Measurements from ENCODE around the gene CABLES2. TPM values are rescaled to one million over a fixed set of nuclear protein-coding genes. Genes with fewer than 3 reads are reported as not detected.

CABLES2 gene
- polyA plus RNA-seq, 3 donors = 8.4 to 13.7 (median 9.4) TPM

- DNase-seq (ENCODE audit: extremely low read depth in 1 of 11, low read depth in 9 of 11, low spot score in 4 of 11) = no peak
These were observed 59.6 kb downstream of the CABLES2 start for GRCh38 chr20:62347445-62347844.

- no peak for DNase-seq (ENCODE audit: extremely low read depth in 1 of 11, low read depth in 9 of 11, low spot score in 4 of 11)
These were observed 60.0 kb downstream of the CABLES2 start for GRCh38 chr20:62347151-62347404.

GRCh38 chr20:62346398-62347150 lies 60.5 kb downstream of the CABLES2 start:
- no peak for DNase-seq (ENCODE audit: extremely low read depth in 1 of 11, low read depth in 9 of 11, low spot score in 4 of 11)

GRCh38 chr20:62345681-62346370 lies 61.3 kb downstream of the CABLES2 start:
- DNase-seq (ENCODE audit: extremely low read depth in 1 of 11, low read depth in 9 of 11, low spot score in 4 of 11) = no peak

DNA sequence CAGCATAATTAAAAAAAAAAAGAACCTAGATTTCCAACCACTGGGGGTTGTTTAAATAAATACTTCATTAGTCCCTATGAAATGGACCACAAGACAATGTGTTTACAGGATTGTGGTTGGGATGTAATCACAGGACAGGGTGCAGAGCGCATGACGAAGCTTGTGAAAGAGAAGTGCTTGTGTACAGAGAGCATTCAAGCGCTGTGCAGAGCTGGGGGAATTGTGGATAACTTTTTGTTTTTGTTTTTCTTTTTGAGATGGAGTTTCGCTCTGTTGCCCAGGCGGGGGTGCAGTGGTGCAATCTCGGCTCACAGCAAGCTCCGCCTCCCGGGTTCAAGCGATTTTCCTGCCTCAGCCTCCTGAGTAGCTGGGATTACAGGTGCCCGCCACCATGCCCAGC lies 62.3 kb downstream of the CABLES2 start:
- DNase-seq (ENCODE audit: extremely low read depth in 1 of 11, low read depth in 9 of 11, low spot score in 4 of 11) = no peak

- no peak for DNase-seq (ENCODE audit: extremely low read depth in 1 of 11, low read depth in 9 of 11, low spot score in 4 of 11)
These were observed 63.0 kb downstream of the CABLES2 start for GRCh38 chr20:62344092-62344491.

DNA sequence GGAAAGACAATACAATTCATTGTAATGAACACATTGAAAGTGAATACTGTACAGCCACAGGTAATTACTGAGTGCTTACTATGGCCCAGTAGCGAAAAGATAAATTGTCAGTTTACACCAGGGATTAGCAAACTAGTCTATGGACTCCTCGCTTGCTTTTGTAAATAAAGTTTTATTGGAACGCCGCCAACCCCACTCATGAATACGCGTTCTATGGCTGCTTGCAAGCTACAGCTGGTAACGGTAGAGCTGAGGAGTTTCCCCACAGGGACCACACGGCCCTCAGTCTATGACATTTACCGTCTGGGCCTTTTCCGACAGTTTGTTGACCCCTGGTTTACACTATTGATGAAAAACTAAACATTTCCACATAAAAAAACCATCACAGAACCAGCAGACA lies 64.2 kb downstream of the CABLES2 start:
- no peak for DNase-seq (ENCODE audit: extremely low read depth in 1 of 11, low read depth in 9 of 11, low spot score in 4 of 11)

DNA sequence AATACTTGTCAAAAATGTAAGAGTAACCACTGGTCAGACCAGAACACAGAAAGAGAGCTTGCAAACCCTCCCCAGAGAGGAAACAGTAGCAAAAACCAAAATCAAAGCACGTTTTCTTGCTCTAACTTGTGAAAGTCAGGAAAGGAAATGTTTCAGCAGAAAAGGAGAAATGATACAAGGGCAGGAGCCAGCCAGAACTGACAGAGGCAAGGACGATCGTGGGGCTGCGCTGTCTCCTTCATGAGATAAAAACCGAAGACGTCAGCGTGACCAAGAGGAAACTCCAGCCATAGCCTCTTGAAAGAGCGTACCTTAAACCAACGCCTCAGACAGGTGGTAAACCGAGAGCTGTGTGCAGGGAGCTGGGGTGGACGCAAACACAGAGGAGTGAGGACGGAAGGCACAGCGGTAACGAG lies 67.4 kb downstream of the CABLES2 start:
- no peak for DNase-seq (ENCODE audit: extremely low read depth in 1 of 11, low read depth in 9 of 11, low spot score in 4 of 11)

Other genes starting within 250 kb of the CABLES2 start
- 10 to 100 TPM; 30.2 to 43.5 (median 34.2) TPM for gene MTG2, start 224.3 kb downstream of the CABLES2 start, polyA plus RNA-seq (ENCODE audit: insufficient read length in 3 of 3)
- gene HRH3, start 187.0 kb downstream of the CABLES2 start, polyA plus RNA-seq (ENCODE audit: insufficient read length in 3 of 3) = under 1 TPM in 1 of 3 donors, not detected in 2; 0.06 TPM
- 10 to 100 TPM; 30.2 to 44.5 (median 30.8) TPM for gene OSBPL2, start 168.8 kb downstream of the CABLES2 start, polyA plus RNA-seq (ENCODE audit: insufficient read length in 3 of 3)
- 10 to 100 TPM; 36.5 to 62.0 (median 54.2) TPM for gene ADRM1, start 104.3 kb downstream of the CABLES2 start, polyA plus RNA-seq (ENCODE audit: insufficient read length in 3 of 3)
- gene LAMA5, start 40.0 kb downstream of the CABLES2 start, polyA plus RNA-seq (ENCODE audit: insufficient read length in 3 of 3) = 100 to 1,000 TPM; 101 to 184 (median 167) TPM
- 1,000 to 10,000 TPM in 1 of 3 donors, 100 to 1,000 TPM in 2; 755 to 1,083 (median 940) TPM for gene RPS21, start 20.2 kb downstream of the CABLES2 start, polyA plus RNA-seq (ENCODE audit: insufficient read length in 3 of 3)
- 1 to 10 TPM; 1.1 to 1.9 (median 1.5) TPM for gene RBBP8NL, start 20.3 kb upstream of the CABLES2 start, polyA plus RNA-seq (ENCODE audit: insufficient read length in 3 of 3)
- gene GATA5, start 68.7 kb upstream of the CABLES2 start, polyA plus RNA-seq (ENCODE audit: insufficient read length in 3 of 3) = 10 to 100 TPM in 1 of 3 donors, 1 to 10 TPM in 2; 6.3 to 10.8 (median 8.0) TPM
- gene SLCO4A1, start 235.2 kb upstream of the CABLES2 start, polyA plus RNA-seq (ENCODE audit: insufficient read length in 3 of 3) = 10 to 100 TPM in 1 of 3 donors, 1 to 10 TPM in 2; 3.3 to 20.5 (median 4.2) TPM

All from renal cortex interstitium (tissue), 11 donors.